Esophagus muscularis mucosa (tissue), 3 donors: ENCODE measurements around the gene GALNT1.

ENCODE experiments used
- POLR2A ChIP-seq: fragments of 450-650 bp; IDR thresholded peaks from one replicate; pipeline ENCODE4 v1.6.1; 2017; ENCODE audit warnings: antibody characterized with exemption, moderate library complexity, mild to moderate bottlenecking, low read depth
- POLR2AphosphoS5 ChIP-seq, 2 donors: sonication (generic); formaldehyde crosslinking; IDR thresholded peaks; one replicate each; pipeline ENCODE4 v1.6.1; 2017; ENCODE audit warnings: antibody characterized with exemption in 2 of 2
- TF ChIP-seq, protein P1 (sequence below), 3 experiments: fragments of 200-600 bp in 2 of 3; fragments of 450-650 bp in 1 of 3; sonication (generic) in 2 of 3; IDR thresholded peaks; one replicate each; pipeline ENCODE4 v1.5.1; 2017 to 2019; ENCODE audit warnings: antibody characterized with exemption in 3 of 3, mild to moderate bottlenecking in 2 of 3, moderate library complexity in 1 of 3

DNA sequence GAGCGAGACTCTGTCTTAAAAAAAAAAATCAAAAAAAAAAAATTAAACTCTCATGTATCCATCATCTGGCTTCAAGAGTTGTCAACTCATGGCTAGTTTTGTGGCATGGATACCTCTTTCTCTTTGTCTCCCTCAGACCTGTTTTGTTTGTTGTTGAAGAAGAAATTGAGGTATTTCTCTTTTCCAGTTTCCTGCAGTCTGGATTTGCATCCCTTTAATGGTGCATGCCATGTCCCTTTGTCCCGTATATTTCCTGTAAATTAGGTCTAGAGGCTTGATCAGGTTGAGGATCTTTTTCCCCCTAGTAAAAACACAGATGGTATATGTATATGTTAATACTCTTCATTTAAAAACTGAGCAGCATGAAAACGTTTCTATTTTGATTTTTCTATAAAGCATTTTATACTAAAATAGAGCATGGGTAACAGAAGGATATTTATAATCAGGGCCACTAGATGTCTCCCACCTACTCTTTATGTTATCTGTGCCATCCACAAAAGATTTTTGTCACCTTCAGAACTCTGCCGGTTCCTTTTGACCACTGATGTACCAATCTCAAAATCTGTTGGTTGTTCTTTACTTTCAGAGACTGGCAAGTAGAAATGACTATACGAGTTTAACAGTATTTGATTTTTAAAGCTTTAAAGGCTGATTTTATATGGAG is 80.1 kb downstream of the GALNT1 start:
- TF ChIP-seq POLR2A (no peak), POLR2AphosphoS5 (IDR thresholded peaks at IDR 0.05) (no peak)
- TF ChIP-seq, protein P1, sequence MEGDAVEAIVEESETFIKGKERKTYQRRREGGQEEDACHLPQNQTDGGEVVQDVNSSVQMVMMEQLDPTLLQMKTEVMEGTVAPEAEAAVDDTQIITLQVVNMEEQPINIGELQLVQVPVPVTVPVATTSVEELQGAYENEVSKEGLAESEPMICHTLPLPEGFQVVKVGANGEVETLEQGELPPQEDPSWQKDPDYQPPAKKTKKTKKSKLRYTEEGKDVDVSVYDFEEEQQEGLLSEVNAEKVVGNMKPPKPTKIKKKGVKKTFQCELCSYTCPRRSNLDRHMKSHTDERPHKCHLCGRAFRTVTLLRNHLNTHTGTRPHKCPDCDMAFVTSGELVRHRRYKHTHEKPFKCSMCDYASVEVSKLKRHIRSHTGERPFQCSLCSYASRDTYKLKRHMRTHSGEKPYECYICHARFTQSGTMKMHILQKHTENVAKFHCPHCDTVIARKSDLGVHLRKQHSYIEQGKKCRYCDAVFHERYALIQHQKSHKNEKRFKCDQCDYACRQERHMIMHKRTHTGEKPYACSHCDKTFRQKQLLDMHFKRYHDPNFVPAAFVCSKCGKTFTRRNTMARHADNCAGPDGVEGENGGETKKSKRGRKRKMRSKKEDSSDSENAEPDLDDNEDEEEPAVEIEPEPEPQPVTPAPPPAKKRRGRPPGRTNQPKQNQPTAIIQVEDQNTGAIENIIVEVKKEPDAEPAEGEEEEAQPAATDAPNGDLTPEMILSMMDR (IDR thresholded peaks at IDR 0.05), result no peak
